ENCODE results near the gene TBCE.

The TBCE gene

GRCh38 chr1:235409042-235409820, 42.0 kb downstream of the TBCE start:
- DNase-seq (ENCODE audit: low read depth) = no peak
- H3K4me3 ChIP-seq (ENCODE audit: control insufficient read depth, low read depth, low read length) = no peak overlapping the region
- TF ChIP-seq, protein P1, sequence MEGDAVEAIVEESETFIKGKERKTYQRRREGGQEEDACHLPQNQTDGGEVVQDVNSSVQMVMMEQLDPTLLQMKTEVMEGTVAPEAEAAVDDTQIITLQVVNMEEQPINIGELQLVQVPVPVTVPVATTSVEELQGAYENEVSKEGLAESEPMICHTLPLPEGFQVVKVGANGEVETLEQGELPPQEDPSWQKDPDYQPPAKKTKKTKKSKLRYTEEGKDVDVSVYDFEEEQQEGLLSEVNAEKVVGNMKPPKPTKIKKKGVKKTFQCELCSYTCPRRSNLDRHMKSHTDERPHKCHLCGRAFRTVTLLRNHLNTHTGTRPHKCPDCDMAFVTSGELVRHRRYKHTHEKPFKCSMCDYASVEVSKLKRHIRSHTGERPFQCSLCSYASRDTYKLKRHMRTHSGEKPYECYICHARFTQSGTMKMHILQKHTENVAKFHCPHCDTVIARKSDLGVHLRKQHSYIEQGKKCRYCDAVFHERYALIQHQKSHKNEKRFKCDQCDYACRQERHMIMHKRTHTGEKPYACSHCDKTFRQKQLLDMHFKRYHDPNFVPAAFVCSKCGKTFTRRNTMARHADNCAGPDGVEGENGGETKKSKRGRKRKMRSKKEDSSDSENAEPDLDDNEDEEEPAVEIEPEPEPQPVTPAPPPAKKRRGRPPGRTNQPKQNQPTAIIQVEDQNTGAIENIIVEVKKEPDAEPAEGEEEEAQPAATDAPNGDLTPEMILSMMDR (conservative IDR thresholded peaks at IDR 0.05; ENCODE audit: control insufficient read depth, insufficient read depth, low read depth, low read length) = no peak

- no peak overlapping the region for H3K4me3 ChIP-seq (ENCODE audit: control insufficient read depth, low read depth, low read length)
- TF ChIP-seq, protein P1 (conservative IDR thresholded peaks at IDR 0.05; ENCODE audit: control insufficient read depth, insufficient read depth, low read depth, low read length) = no peak
- DNase-seq (ENCODE audit: low read depth) = no peak
Observed at GRCh38 chr1:235410467-235410866, 43.2 kb downstream of the TBCE start.

DNA sequence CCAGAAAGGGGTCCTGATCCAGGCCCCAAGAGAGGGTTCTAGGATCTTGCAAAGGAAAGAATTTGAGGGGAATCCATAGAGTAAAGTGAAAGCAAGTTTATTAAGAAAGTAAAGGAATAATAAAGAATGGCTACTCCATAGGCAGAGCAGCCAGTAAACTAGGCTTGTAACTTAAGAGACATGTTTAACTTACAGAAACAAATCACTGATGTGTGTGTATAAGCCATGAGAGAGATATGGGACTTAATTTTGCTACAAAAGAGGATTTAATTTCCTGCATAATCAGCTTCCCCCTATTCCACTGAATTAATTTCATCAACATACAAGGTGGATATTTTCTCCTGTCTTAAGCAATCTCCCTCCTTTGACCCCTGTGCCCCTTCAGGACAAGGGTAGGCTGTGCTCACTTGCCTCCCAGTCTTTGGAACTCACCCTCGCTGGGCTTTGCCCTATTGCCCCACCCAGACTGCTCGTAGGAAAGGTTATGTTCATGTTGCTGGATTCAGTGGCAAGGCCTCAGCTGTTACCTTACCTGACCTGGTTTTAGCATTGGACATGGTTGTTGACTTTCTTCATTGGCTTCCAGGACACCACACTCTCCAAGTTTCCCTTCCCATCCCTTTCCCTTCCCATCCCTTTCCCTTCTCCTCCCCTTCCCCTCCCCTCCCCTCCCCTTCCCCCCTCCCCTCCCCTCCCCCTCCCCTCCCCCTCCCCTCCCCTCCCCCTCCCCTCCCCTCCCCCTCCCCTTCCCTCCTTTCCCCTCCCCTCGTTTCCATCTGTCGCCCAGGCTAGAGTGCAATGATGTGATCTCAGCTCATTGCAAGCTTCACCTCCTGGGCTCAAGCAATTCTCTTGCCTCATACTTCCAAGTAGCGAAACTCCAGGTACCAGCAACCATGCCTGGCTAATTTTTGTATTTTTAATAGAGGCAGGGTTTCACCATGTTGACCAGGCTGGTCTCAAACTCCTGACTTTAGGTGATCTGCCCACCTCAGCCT, 44.6 kb downstream of the TBCE start:
- DNase-seq (ENCODE audit: low read depth) = peak; percentile 16
- H3K4me3 ChIP-seq (ENCODE audit: control insufficient read depth, low read depth, low read length) = no peak overlapping the region
- TF ChIP-seq, protein P1 (conservative IDR thresholded peaks at IDR 0.05; ENCODE audit: control insufficient read depth, insufficient read depth, low read depth, low read length) = no peak

GRCh38 chr1:235415008-235415904, 48.0 kb downstream of the TBCE start:
- TF ChIP-seq, protein P1 (conservative IDR thresholded peaks at IDR 0.05; ENCODE audit: control insufficient read depth, insufficient read depth, low read depth, low read length) = peak; percentile 80
- H3K4me3 ChIP-seq (ENCODE audit: control insufficient read depth, low read depth, low read length) = no peak overlapping the region
- DNase-seq (ENCODE audit: low read depth) = peak; percentile 86

DNA sequence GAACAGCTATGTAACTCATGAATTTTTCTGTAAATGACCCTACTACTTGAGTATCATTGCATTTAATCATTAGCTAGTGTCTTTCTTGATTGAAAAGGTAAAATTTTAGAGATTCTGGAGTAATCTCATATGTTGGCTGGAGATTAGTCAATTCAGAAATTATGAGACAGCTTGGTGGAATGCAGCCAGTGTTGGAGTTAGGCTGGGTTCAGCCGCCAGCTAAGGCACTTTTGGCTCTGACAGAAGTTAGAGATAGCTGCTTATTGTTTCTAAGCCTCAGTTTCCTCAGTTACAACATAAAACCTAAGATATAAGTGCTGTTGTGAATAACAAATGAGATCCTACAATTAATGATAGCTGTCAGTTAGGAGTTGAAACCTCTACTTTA, 49.4 kb downstream of the TBCE start:
- H3K4me3 ChIP-seq (ENCODE audit: control insufficient read depth, low read depth, low read length) = no peak overlapping the region
- DNase-seq (ENCODE audit: low read depth) = peak; percentile 60
- TF ChIP-seq, protein P1 (conservative IDR thresholded peaks at IDR 0.05; ENCODE audit: control insufficient read depth, insufficient read depth, low read depth, low read length) = no peak

Data from fibroblast of mammary gland (primary cell).